Activated T-helper 17 cell treated with anti-CD3 and anti-CD28 coated beads, Interleukin-2, amount 50 U/mL, for 72 hours (primary cell): Measurements from ENCODE around the gene GPS1. TPM values are rescaled to one million over a fixed set of nuclear protein-coding genes. Genes with fewer than 3 reads are reported as not detected.

ENCODE experiments used
- ATAC-seq: fragments of 150-1000 bp; cut with Tn5 transposase; replicated peaks from 2 replicates; pipeline ENCODE4 v1.10.0; 2021; ENCODE audit warnings: mild to moderate bottlenecking, moderate library complexity
- H3K27ac Mint-ChIP-seq: one replicate; pipeline ENCODE4 v1.8.0; 2022; ENCODE audit warnings: mixed read lengths
- H3K27me3 Mint-ChIP-seq: one replicate; pipeline ENCODE4 v1.8.0; 2022; ENCODE audit warnings: mixed read lengths
- H3K36me3 Mint-ChIP-seq: one replicate; pipeline ENCODE4 v1.8.0; 2022; ENCODE audit warnings: low read depth, mild to moderate bottlenecking, mixed read lengths
- H3K4me1 Mint-ChIP-seq: one replicate; pipeline ENCODE4 v1.8.0; 2022; ENCODE audit warnings: mixed read lengths
- H3K4me3 Mint-ChIP-seq: one replicate; pipeline ENCODE4 v1.8.0; 2022; ENCODE audit warnings: mild to moderate bottlenecking, mixed read lengths
- H3K9me3 Mint-ChIP-seq: one replicate; pipeline ENCODE4 v1.8.0; 2022; ENCODE audit warnings: mixed read lengths
- total RNA-seq, 2 donors: library from RNA; stranded (reverse); gene quantifications; one replicate each; pipeline ENCODE4 v1.2.3, GENCODE V29; 2022

GPS1 gene
- total RNA-seq, 2 donors from 2014 or later: 46.2 to 97.2 TPM

DNA sequence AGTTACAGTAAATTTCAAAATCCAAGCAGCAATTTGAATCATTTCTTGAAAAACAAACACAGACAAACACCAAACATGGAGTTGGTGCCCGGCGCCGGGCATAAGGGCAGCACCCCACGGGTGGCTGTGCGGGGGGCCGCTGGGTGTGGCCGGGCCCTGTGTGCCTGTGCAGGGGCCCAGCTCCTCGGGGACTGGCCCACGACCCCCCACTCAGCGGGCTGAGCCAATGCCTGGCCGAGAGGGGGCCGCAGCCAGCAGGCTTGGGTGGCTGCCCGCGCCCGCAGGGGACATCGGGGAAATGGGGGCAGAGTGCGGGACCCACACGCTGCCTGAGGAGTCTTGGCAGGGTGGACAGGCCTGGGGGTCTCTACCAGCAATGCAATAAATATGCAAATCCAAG lies 26.7 kb downstream of the GPS1 start:
- no peaks in the 10 kb centered on the region for H3K4me1 Mint-ChIP-seq
- no peak for ATAC-seq
- H3K36me3 Mint-ChIP-seq: peaks cover 25% of the 10 kb centered on the region
- H3K27ac Mint-ChIP-seq: no peak overlapping the region
- no peaks in the 10 kb centered on the region for H3K9me3 Mint-ChIP-seq
- H3K4me3 Mint-ChIP-seq: no peak overlapping the region
- H3K27me3 Mint-ChIP-seq: no peaks in the 10 kb centered on the region

DNA sequence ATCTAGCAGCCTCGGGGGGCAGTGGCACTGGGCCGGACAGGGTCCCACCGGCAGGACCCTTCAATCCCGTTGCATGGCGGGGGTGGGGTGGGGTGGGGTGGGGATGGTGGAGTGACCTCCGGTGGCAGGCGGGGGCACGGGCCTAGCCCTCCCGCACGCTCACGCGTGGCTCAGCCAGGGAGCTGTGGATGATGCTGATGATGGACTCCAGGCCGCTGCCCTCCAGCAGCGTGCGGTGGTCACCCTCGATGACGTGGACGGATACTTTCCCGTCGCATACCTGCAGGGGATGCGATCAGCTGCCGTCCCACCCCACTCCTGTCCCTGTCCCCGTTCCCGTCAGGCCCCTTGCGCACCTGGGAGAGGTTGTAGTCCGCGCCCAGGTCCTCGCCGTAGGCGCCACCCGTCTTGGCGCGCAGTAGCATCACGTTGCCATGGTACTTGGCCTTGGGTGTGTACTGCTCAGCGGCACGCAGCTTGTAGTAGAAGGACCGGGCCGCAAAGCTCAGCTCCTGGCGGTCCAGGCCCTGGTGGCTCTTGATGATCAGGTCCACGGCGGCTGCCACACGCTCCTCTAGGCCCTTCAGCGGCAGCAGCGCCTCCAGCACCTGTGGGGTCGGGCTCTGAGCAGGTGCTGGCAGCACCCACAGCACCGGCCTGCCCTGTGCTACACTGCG lies 27.4 kb downstream of the GPS1 start:
- Mint-ChIP-seq H3K36me3 (peaks cover 31% of the 10 kb centered on the region), H3K9me3 (no peaks in the 10 kb centered on the region)

DNA sequence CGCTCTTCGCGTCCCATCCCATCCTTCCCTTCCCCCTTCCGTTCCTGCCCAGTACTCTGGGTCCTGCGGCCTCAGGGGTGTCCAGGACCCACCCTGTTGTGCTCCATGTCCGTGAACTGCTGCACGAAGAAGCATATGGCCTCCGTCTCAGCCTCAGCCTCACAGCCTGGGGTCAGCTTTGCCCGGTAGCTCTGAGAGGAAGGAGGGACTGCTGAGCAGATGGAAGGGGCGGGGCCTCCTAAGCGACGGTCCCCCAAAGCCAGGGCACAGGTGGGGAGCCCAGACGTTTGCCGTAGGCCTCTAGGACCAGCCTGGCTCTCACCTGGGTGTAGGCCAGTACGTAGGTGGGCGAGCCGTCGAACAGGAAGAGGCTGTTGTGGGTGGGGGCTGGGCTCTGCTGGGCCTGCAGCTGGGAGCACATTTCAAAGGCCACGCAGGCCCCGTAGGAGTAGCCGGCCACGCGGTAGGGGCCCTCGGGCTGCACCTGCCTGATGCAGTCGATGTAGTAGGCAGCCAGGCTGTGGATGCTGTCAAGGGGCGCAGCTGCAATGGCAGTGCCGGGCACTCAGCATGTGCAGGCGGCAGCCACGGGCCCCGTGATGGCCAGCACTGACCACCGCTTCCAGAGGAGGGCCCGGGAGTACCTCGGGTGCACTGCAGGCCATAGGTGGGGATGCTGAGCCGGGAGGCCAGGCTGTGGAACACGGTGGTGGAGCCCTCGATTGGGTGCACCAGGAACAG lies 28.5 kb downstream of the GPS1 start:
- Mint-ChIP-seq H3K27me3 (no peaks in the 10 kb centered on the region), H3K9me3 (no peaks in the 10 kb centered on the region), H3K27ac (no peak overlapping the region), H3K36me3 (peaks cover 35% of the 10 kb centered on the region), H3K4me1 (no peaks in the 10 kb centered on the region), H3K4me3 (no peak overlapping the region)
- ATAC-seq: no peak

More for the DNA sequence above, 27.4 kb downstream of the GPS1 start:
- Mint-ChIP-seq H3K4me1 (no peaks in the 10 kb centered on the region), H3K27ac (no peak overlapping the region), H3K27me3 (no peaks in the 10 kb centered on the region), H3K4me3 (no peak overlapping the region)
- ATAC-seq: no peak

DNA sequence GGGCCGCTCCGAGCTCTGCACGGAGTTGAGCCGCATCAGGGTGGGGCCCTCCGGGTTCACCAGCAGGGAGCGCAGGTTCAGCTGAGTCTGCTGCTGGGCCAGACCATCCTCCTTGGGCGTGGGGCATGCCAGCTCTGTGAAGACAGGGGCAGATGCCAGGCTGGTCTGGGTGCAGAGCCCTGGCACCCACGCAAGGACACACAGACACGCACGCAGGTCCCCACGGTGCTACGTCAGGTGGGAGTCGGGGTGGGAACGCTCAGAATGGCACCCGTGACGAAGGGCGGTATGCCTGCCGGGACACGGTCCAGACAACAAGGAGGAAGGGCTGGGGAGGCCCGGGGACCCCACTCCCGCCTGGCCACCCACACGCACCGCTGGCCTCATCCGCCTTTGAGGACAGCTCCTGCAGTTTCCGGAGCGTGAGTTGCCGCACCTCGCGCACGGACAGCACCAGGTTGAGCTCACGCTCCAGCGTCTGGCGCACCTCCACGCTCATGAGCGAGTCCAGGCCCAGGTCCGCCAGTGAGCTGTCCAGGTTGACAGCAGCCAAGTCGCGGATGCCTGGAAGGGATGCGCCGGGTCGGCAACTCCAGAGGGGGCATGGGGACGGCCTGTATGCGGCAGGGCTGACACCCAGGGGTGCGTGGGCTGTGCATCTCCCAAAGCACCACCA lies 29.2 kb downstream of the GPS1 start:
- Mint-ChIP-seq H3K27ac (no peak overlapping the region), H3K4me1 (no peaks in the 10 kb centered on the region), H3K27me3 (no peaks in the 10 kb centered on the region), H3K9me3 (no peaks in the 10 kb centered on the region), H3K4me3 (no peak overlapping the region), H3K36me3 (peaks cover 36% of the 10 kb centered on the region)
- ATAC-seq: no peak

DNA sequence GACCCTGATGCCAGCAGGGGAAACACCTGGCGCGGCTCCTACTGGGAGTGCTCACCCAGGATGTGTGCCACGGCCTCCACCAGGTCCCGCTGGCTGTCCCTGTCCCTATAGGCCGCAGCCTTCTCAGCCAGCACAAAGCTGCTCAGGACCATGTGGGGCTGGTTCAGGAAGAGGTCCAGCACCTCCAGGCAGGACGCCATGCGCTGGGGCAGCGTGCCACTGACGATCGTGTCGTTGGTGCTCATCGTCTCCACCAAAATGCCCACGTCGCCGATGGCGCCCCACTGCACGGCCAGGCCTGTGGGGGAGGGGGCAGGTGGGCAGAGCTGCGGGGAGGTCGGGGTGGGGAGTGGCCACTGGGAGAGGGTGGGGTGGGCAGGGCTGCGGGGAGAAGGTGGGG lies 29.8 kb downstream of the GPS1 start:
- Mint-ChIP-seq H3K9me3 (no peaks in the 10 kb centered on the region), H3K27me3 (no peaks in the 10 kb centered on the region), H3K4me3 (no peak overlapping the region), H3K4me1 (no peaks in the 10 kb centered on the region), H3K27ac (no peak overlapping the region), H3K36me3 (peaks cover 42% of the 10 kb centered on the region)
- no peak for ATAC-seq

DNA sequence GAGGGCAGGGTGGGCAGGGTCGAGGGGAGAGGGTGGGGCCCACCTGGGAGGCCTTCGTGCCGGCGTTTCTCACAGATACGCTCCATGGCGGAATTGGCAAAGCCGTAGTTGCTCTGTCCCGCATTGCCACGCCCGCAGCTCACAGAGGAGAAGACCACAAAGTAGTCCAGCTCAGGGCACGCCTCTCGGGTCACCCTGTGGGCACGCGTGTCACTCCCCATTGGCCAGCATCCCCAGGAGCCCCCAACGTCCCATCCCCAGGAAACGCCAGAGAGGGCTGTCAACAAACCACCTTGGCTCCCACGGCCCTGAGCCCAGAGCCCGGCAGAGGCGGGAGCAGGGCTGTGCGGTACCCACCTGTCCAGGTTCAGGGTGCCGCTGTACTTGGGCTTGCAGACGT lies 30.3 kb downstream of the GPS1 start:
- Mint-ChIP-seq H3K9me3 (no peaks in the 10 kb centered on the region), H3K36me3 (peaks cover 44% of the 10 kb centered on the region), H3K4me1 (no peaks in the 10 kb centered on the region), H3K4me3 (no peak overlapping the region), H3K27me3 (no peaks in the 10 kb centered on the region), H3K27ac (no peak overlapping the region)
- no peak for ATAC-seq

DNA sequence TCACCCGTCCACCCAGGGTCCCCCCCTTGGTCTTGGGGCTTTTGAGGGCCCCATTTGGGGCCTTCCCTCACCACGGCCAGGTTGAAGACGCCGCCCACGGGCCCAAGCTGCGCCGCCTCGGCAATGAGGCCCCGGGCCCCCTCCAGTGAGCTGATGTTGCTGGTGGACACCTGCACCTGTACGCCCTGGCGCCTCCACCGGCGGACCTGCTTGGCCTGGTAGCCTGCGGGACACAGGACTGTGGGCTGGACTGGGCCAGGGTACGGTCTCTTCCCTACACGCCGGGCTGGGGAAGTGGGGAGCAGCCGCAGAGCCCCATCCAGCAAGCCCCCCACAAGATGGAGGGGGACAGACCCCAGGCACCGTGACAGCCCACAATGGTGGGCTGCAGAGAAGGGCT lies 30.8 kb downstream of the GPS1 start:
- Mint-ChIP-seq H3K4me3 (no peak overlapping the region), H3K9me3 (no peaks in the 10 kb centered on the region), H3K36me3 (peaks cover 44% of the 10 kb centered on the region), H3K4me1 (no peaks in the 10 kb centered on the region), H3K27me3 (no peaks in the 10 kb centered on the region), H3K27ac (no peak overlapping the region)
- no peak for ATAC-seq

DNA sequence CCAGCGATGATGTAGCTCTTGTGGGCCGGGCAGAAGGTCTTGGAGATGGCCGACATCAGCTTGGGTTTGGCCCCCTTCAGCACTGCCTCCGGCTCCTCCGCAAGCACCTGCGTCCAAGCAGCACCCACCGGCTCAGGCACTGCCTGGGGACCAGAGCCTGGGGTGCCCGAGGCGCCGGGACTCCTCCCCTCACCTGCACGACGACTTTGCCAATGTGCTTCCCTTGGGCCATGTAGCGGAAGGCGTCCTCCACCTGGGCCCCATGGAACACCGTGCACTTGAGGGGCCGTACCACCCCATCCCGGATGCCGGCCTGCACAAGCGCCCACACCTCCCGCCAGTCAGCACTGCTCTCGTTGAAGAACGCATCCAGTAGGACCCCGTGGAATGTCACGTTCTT lies 31.3 kb downstream of the GPS1 start:
- no peak for ATAC-seq
- no peaks in the 10 kb centered on the region for H3K27me3 Mint-ChIP-seq
- H3K27ac Mint-ChIP-seq: no peak overlapping the region
- H3K4me1 Mint-ChIP-seq: no peaks in the 10 kb centered on the region
- H3K9me3 Mint-ChIP-seq: no peaks in the 10 kb centered on the region
- peaks cover 43% of the 10 kb centered on the region for H3K36me3 Mint-ChIP-seq
- H3K4me3 Mint-ChIP-seq: no peak overlapping the region

DNA sequence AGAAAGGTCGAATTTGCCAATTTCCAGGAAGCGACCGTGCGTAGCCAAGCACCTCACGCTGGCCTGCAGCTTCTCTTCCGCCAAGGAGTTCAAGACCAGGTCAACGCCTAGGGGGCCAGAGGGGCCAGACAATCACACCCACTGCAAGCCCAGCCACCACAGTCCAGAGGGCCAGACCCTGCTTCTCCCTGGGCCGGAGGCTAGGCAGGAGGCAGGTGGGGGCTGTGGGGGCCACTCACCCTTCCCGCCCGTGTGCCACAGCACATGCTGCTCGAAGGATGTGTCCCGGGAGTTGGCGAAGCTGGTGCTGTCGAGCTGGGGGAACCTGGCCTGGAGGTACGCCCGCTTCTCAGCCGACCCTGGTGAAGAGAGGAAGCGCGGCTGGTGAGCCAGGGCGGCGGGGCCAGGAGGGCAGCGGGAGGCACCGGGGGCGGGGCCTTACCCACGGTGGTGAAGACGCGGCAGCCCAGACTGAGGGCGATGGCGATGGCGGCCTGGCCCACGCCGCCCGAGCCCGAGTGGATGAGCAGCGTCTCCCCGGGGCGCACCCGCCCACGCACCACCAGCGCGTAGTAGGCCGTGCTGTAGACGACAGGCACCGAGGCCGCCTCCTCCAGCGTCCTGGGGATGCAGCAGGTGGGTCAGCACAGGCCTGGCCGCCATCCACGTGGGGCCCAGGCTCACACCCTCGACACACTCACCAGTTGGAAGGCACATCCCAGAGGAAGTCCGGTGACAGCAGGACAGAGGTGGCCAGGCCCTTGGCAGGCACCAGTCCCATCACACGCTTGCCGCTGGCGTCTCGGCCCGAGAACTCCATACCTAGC lies 32.0 kb downstream of the GPS1 start:
- no peak overlapping the region for H3K4me3 Mint-ChIP-seq
- ATAC-seq: no peak
- peaks cover 43% of the 10 kb centered on the region for H3K36me3 Mint-ChIP-seq

DNA sequence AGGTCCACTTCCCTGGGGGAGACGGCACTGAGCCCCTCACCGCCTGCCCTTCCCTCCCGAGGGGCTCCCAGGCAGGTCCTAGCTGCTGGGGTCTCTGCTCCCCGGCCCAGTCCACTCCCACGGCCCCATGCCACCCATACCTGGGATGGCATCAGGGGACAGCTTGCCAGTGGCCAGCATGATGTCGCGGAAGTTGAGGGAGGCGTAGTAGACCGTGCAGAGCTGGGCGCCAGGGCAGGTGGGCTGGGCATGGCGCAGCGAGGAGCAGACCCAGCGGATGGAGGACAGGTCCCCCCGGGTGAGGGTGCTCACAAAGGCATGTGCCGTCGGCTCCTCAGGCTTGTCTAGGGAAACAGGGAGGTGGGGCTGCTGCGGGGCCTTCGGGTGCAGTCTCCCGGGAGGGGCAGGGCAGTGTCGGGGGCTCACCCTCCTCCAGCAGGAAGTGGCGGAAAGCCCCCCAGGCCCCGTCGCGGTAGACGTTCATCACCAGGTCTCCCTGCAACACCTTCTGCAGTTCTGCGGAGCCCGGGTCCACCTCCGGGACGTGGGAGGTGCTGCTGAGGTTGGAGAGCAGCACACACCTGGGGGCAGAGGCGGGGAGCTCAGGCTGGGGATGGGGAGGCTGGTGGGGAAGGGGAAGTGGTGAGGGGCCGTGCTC lies 32.8 kb downstream of the GPS1 start:
- no peak overlapping the region for H3K4me3 Mint-ChIP-seq

More for the DNA sequence above, 32.0 kb downstream of the GPS1 start:
- Mint-ChIP-seq H3K4me1 (no peaks in the 10 kb centered on the region), H3K27ac (no peak overlapping the region), H3K27me3 (no peaks in the 10 kb centered on the region), H3K9me3 (no peaks in the 10 kb centered on the region)

DNA sequence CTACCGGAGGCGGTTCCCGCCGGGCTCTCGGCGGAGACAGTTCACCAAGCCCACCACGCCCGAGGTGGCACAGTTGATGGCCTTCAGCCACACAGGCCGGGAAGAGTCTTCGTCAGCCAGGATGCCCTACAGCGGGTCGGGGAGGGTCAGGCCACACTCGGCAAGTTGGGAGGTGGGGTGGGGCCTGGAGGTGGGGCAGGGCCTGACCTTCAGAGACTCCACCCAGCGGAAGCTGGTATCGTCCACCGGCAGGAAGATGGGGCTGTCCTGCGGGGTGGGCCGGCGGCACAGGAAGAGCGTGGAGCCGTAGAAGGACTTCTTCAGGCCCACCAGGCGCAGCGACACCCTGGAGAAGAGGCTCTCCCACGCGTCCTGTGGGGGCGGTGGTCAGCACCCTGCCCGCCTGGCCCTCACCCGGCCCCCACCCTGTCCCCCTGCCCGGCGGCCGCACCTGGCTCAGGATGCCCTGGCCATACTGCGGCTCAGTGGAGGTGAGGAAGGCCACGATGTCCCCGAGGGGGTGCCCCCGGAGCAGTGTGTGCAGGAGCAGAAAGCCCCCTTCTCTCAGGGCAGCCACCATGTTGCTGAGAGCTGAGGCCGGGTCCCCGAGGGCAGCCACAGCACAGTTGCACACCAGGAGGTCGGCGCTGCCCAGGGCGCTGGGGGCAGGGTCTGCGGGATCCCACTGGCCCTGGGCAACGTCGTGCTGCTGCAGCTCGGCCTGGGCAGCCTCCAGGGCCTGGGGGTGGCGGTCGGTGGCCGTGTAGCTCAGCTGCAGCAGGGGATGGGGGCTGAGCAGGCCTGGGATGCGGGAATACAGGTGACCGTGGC lies 33.5 kb downstream of the GPS1 start:
- no peak for ATAC-seq
- Mint-ChIP-seq H3K36me3 (peaks cover 31% of the 10 kb centered on the region), H3K27ac (no peak overlapping the region), H3K4me3 (no peak overlapping the region), H3K9me3 (no peaks in the 10 kb centered on the region), H3K27me3 (no peaks in the 10 kb centered on the region), H3K4me1 (no peaks in the 10 kb centered on the region)

More for the DNA sequence above, 32.8 kb downstream of the GPS1 start:
- H3K9me3 Mint-ChIP-seq: no peaks in the 10 kb centered on the region
- no peak overlapping the region for H3K27ac Mint-ChIP-seq
- no peak for ATAC-seq
- no peaks in the 10 kb centered on the region for H3K27me3 Mint-ChIP-seq
- peaks cover 38% of the 10 kb centered on the region for H3K36me3 Mint-ChIP-seq
- H3K4me1 Mint-ChIP-seq: no peaks in the 10 kb centered on the region

DNA sequence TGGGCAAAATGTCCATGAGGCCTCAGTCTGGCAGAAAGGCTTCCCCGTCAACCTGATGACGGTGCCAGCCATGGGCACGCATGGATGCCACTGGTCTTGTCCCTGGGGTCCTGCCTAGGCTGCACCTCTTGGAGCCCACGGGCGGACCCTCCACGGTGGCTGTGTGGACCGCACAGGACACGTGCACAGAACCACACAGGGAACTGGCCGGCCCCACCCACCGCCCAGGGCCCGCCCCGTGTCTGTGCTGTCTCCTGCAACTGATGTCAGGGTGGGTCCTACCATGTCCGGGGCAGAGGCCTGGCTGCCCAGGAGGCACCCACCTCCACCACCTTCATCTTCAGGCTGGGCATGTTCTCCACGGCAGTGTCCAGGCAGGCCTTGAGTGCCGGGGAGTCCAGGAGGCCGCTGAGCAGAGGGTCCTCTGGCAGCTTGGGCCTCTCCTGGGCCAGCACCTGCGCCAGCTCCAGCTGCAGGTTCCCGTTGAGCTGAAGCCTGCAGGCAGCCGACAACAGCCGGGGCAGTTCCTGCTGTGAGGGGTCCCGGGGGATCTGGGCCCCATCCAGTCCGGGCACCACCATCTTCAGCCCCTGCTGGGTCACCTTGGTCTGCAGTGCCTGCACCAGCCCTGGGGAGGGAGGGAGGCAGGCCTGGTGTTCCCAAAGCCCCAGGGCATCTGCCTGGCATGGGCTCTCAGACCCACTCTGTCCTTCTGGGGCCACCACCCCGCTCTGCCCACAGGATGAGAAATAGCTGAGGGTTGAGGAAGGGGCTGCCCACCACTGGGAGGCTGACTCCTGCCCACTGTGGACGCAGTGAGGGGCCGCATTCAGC lies 34.5 kb downstream of the GPS1 start:
- Mint-ChIP-seq H3K27ac (no peak overlapping the region), H3K9me3 (no peaks in the 10 kb centered on the region), H3K27me3 (no peaks in the 10 kb centered on the region), H3K4me1 (no peaks in the 10 kb centered on the region), H3K36me3 (peaks cover 39% of the 10 kb centered on the region), H3K4me3 (no peak overlapping the region)
- no peak for ATAC-seq
